ENCODE data around the gene MRPL43. TPM values are rescaled to one million over a fixed set of nuclear protein-coding genes. Genes with fewer than 3 reads are reported as not detected.
A peak's percentile ranks its signal among the peaks of the same experiment; 100 is the strongest.

MRPL43 gene
- total and polyA plus RNA-seq, 9 of the 15 experiments (the other 6 are each of a cell fraction or from before 2014, with no cell fraction given): 15.1 to 63.7 (median 37.2) TPM

GRCh38 chr10:101022967-101023705 lies 35.8 kb upstream of the MRPL43 start:
- Histone ChIP-seq H3K4me2 (ENCODE audit: insufficient read depth, low read length) (no peak overlapping the region), H3K4me1 (replicated peaks in 1 of 2; ENCODE audit: control insufficient read depth in 2 of 2, insufficient read depth in 2 of 2, low read length in 2 of 2) (peaks cover 0 to 10% of the 10 kb centered on the region in 2 experiments; a peak in 3 of 5 replicates), H2AFZ (ENCODE audit: low read depth, low read length) (no peak overlapping the region), H3K9me1 (ENCODE audit: control insufficient read depth, insufficient read depth, low read length) (no peaks in the 10 kb centered on the region), H4K20me1 (replicated peaks; ENCODE audit: control insufficient read depth, insufficient read depth, low read length) (no peaks in the 10 kb centered on the region), H3K4me3 (no peak overlapping the region), H3K9ac (ENCODE audit: insufficient read depth in 1 of 2, low read depth in 2 of 2, low read length in 2 of 2) (no peak overlapping the region), H3K9me3 (replicated peaks; ENCODE audit: control insufficient read depth, insufficient read depth, low read depth, low read length) (no peaks in the 10 kb centered on the region), H3K27ac (ENCODE audit: extremely low read depth, low read depth, low read length) (no peak overlapping the region), H3K27me3 (ENCODE audit: control insufficient read depth in 2 of 2, insufficient read depth in 2 of 2, low read length in 2 of 2) (peaks cover 0 to 2% of the 10 kb centered on the region in 2 experiments; a peak in 1 of 5 replicates), H3K36me3 (ENCODE audit: control insufficient read depth, insufficient read depth, low read length) (no peaks in the 10 kb centered on the region), H3K79me2 (ENCODE audit: control insufficient read depth, insufficient read depth, low read length) (no peaks in the 10 kb centered on the region)
- FAIRE-seq (no peak), ATAC-seq (no peak), DNase-seq (ENCODE audit: extremely low read depth in 1 of 4, low spot score in 3 of 4) (no peak)
- in situ Hi-C loops (cut with MboI) (no loop called here), intact Hi-C loops (cut with micrococcal nuclease) (no loop called here)
- no TSS peak for BruUV-seq (replicated peaks)
- TF ChIP-seq ZNF121 (CRISPR knock-in tag; conservative IDR thresholded peaks at IDR 0.05) (peak; percentile 68), ZNF408 (CRISPR knock-in tag; IDR thresholded peaks at IDR 0.05; ENCODE audit: low read depth) (no peak)
- 24% methylated on average over 6 of the region's 15 CpGs for WGBS (ENCODE audit: insufficient coverage, low coverage, missing lambda C conversion rate)
- ChIA-PET CTCF (ENCODE audit: low intra/inter-chr PET ratio) (no interaction called here), POLR2A (no interaction called here)

- POLR2A ChIA-PET: no interaction called here
- no peak for TF ChIP-seq UBTF (IDR thresholded peaks at IDR 0.05; ENCODE audit: borderline replicate concordance in 1 of 2, low read depth in 2 of 2, low read length in 2 of 2)
- no peak for TF ChIP-seq ARID4B (CRISPR knock-in tag; IDR thresholded peaks at IDR 0.05)
These were observed 34.5 kb upstream of the MRPL43 start for GRCh38 chr10:101021692-101022251.

More at GRCh38 chr10:101021692-101022251, 34.5 kb upstream of the MRPL43 start:
- H4K20me1 ChIP-seq (replicated peaks; ENCODE audit: control insufficient read depth, insufficient read depth, low read length): no peaks in the 10 kb centered on the region
- 8% methylated on average over 8 of the region's 11 CpGs for WGBS (ENCODE audit: insufficient coverage, low coverage, missing lambda C conversion rate)
- CTCF ChIA-PET (ENCODE audit: low intra/inter-chr PET ratio): no interaction called here
- no peak overlapping the region for H3K4me3 ChIP-seq
- H3K27me3 ChIP-seq (ENCODE audit: control insufficient read depth in 2 of 2, insufficient read depth in 2 of 2, low read length in 2 of 2): no peaks in the 10 kb centered on the region
- H3K79me2 ChIP-seq (ENCODE audit: control insufficient read depth, insufficient read depth, low read length): no peaks in the 10 kb centered on the region
- H3K36me3 ChIP-seq (ENCODE audit: control insufficient read depth, insufficient read depth, low read length): no peaks in the 10 kb centered on the region
- ATAC-seq (no peak), FAIRE-seq (no peak), DNase-seq (ENCODE audit: extremely low read depth in 1 of 4, low spot score in 3 of 4) (no peak)
- no peak overlapping the region for H3K9ac ChIP-seq (ENCODE audit: insufficient read depth in 1 of 2, low read depth in 2 of 2, low read length in 2 of 2)
- H3K4me2 ChIP-seq (ENCODE audit: insufficient read depth, low read length): no peak overlapping the region
- no peak overlapping the region for H3K27ac ChIP-seq (ENCODE audit: extremely low read depth, low read depth, low read length)
- no TSS peak for BruUV-seq (replicated peaks)
- no peak overlapping the region for H2AFZ ChIP-seq (ENCODE audit: low read depth, low read length)
- H3K9me3 ChIP-seq (replicated peaks; ENCODE audit: control insufficient read depth, insufficient read depth, low read depth, low read length): no peaks in the 10 kb centered on the region
- in situ Hi-C loops (cut with MboI): no loop called here
- peaks cover 0 to 13% of the 10 kb centered on the region in 2 experiments; a peak in 3 of 5 replicates for H3K4me1 ChIP-seq (replicated peaks in 1 of 2; ENCODE audit: control insufficient read depth in 2 of 2, insufficient read depth in 2 of 2, low read length in 2 of 2)
- H3K9me1 ChIP-seq (ENCODE audit: control insufficient read depth, insufficient read depth, low read length): no peaks in the 10 kb centered on the region
- intact Hi-C loops (cut with micrococcal nuclease): no loop called here
